ENCODE results near the gene CHAF1A. TPM values are rescaled to one million over a fixed set of nuclear protein-coding genes. Genes with fewer than 3 reads are reported as not detected.

Gene CHAF1A
- total and polyA plus RNA-seq, 4 donors = 1.0 to 20.8 (median 2.5) TPM

DNA sequence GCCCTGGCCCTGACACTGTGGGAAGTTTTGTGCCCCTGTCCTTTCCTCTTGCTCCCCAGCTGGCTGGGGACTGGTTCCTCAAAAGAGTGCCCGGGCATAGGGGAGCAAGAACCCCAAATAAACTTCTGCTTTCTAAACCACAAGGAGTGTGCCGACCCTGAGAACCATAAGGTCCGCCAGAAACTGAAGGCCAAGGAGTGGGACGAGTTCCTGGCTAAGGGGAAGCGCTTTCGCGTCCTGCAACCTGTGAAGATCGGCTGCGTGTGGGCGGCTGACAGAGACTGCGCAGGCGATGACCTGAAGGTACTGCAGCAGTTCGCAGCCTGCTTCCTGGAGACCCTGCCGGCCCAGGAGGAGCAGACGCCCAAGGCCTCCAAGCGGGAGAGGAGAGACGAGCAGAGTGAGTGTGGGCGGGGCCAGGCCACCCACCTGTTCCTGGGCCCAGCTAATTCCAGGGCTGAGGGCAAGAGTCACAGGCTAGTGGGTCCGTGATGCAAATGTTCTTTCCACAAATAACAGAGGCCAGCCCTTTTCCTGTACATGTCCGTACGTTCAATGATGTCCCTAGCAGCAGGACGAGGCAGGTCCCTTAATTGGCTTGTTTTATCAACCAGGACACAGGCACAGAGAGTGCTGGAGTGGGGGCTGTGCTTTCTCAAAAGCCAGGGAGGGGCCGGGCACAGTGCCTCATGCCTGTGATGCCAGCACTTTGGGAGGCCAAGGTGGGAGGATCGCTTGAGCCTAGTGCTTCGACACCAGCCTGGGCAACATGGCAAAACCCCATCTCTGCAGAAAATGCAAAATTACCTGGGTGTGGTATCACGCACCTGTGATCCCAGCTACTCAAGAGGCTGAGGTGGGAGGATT is 29.6 kb downstream of the CHAF1A start:
- H3K9me3 ChIP-seq (ENCODE audit: control insufficient read depth in 4 of 4, low read length in 3 of 4) = no peaks in the 10 kb centered on the region
- H3K9ac ChIP-seq (ENCODE audit: low read depth in 1 of 2, low read length in 2 of 2) = no peak overlapping the region
- H3K36me3 ChIP-seq (ENCODE audit: control insufficient read depth in 4 of 4, insufficient read depth in 3 of 4, low read depth in 1 of 4, low read length in 3 of 4) = peaks cover 0 to 9% (median 0%) of the 10 kb centered on the region in 4 donors
- no peaks in the 10 kb centered on the region for H3K4me1 ChIP-seq (ENCODE audit: control insufficient read depth in 4 of 4, insufficient read depth in 4 of 4, low read length in 3 of 4)
- H3K27ac ChIP-seq (ENCODE audit: low read depth in 1 of 2, low read length in 2 of 2) = no peak overlapping the region
- no peaks in the 10 kb centered on the region for H3K27me3 ChIP-seq (ENCODE audit: control insufficient read depth in 4 of 4, insufficient read depth in 4 of 4, low read length in 3 of 4)
- no peak for TF ChIP-seq ATF3 (IDR thresholded peaks at IDR 0.05)
- TF ChIP-seq NR2F2 (IDR thresholded peaks at IDR 0.05) = no peak
- TF ChIP-seq ZBTB33 (IDR thresholded peaks at IDR 0.05) = no peak
- TF ChIP-seq JUND (IDR thresholded peaks at IDR 0.05) = no peak
- TF ChIP-seq HNF4A (conservative IDR thresholded peaks at IDR 0.05) = no peak
- TF ChIP-seq SP1 (IDR thresholded peaks at IDR 0.05) = no peak
- TF ChIP-seq, protein P1, sequence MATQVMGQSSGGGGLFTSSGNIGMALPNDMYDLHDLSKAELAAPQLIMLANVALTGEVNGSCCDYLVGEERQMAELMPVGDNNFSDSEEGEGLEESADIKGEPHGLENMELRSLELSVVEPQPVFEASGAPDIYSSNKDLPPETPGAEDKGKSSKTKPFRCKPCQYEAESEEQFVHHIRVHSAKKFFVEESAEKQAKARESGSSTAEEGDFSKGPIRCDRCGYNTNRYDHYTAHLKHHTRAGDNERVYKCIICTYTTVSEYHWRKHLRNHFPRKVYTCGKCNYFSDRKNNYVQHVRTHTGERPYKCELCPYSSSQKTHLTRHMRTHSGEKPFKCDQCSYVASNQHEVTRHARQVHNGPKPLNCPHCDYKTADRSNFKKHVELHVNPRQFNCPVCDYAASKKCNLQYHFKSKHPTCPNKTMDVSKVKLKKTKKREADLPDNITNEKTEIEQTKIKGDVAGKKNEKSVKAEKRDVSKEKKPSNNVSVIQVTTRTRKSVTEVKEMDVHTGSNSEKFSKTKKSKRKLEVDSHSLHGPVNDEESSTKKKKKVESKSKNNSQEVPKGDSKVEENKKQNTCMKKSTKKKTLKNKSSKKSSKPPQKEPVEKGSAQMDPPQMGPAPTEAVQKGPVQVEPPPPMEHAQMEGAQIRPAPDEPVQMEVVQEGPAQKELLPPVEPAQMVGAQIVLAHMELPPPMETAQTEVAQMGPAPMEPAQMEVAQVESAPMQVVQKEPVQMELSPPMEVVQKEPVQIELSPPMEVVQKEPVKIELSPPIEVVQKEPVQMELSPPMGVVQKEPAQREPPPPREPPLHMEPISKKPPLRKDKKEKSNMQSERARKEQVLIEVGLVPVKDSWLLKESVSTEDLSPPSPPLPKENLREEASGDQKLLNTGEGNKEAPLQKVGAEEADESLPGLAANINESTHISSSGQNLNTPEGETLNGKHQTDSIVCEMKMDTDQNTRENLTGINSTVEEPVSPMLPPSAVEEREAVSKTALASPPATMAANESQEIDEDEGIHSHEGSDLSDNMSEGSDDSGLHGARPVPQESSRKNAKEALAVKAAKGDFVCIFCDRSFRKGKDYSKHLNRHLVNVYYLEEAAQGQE (IDR thresholded peaks at IDR 0.05) = no peak
- no peak for TF ChIP-seq FOXA1 (IDR thresholded peaks at IDR 0.05)
- TF ChIP-seq YY1 (IDR thresholded peaks at IDR 0.05) = no peak
- 89% methylated on average over 26 of the region's 26 CpGs for WGBS
- no peak overlapping the region for H3K4me3 ChIP-seq (ENCODE audit: low read depth in 1 of 3, low read length in 3 of 3)
- DNase-seq (ENCODE audit: low spot score) = no peak

DNA sequence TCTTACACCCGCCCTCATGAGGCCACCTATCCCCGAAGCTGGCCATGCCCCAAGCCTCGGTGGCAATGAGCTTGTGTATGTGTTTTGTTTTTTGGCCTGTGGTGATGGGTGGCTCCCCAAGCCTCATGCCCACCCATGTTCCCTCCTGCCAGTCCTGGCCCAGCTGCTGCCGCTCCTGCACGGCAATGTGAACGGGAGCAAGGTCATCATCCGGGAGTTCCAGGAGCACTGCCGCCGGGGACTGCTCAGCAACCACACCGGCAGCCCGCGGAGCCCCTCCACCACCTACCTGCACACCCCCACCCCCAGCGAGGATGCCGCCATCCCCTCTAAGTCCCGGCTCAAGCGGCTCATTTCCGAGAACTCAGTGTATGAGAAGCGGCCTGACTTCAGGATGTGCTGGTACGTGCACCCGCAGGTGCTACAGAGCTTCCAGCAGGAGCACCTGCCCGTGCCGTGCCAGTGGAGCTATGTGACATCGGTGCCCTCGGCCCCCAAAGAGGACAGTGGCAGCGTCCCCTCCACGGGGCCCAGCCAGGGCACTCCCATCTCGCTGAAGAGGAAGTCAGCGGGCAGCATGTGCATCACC is 30.6 kb downstream of the CHAF1A start:
- 95% methylated on average over 28 of the region's 28 CpGs for WGBS
- peaks cover 0 to 9% (median 0%) of the 10 kb centered on the region in 4 donors for H3K36me3 ChIP-seq (ENCODE audit: control insufficient read depth in 4 of 4, insufficient read depth in 3 of 4, low read depth in 1 of 4, low read length in 3 of 4)

More for the DNA sequence above, 30.6 kb downstream of the CHAF1A start:
- Histone ChIP-seq H3K4me3 (ENCODE audit: low read depth in 1 of 3, low read length in 3 of 3) (no peak overlapping the region), H3K27me3 (ENCODE audit: control insufficient read depth in 4 of 4, insufficient read depth in 4 of 4, low read length in 3 of 4) (no peaks in the 10 kb centered on the region), H3K27ac (ENCODE audit: low read depth in 1 of 2, low read length in 2 of 2) (no peak overlapping the region), H3K9me3 (ENCODE audit: control insufficient read depth in 4 of 4, low read length in 3 of 4) (no peaks in the 10 kb centered on the region), H3K4me1 (ENCODE audit: control insufficient read depth in 4 of 4, insufficient read depth in 4 of 4, low read length in 3 of 4) (no peaks in the 10 kb centered on the region), H3K9ac (ENCODE audit: low read depth in 1 of 2, low read length in 2 of 2) (no peak overlapping the region)
- DNase-seq (ENCODE audit: low spot score) = no peak
- TF ChIP-seq, protein P1 (IDR thresholded peaks at IDR 0.05) = no peak
- TF ChIP-seq EGR1 (IDR thresholded peaks at IDR 0.05; ENCODE audit: low read depth in 2 of 2) (no peak), HNF4A (conservative IDR thresholded peaks at IDR 0.05) (no peak), FOXA1 (IDR thresholded peaks at IDR 0.05) (no peak), GABPA (IDR thresholded peaks at IDR 0.05 in 1 of 2, conservative IDR thresholded peaks at IDR 0.05 in 1 of 2) (no peak)
- TF ChIP-seq, protein P2, sequence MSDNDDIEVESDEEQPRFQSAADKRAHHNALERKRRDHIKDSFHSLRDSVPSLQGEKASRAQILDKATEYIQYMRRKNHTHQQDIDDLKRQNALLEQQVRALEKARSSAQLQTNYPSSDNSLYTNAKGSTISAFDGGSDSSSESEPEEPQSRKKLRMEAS (IDR thresholded peaks at IDR 0.05) = no peak
